Natural killer cell (primary cell): ENCODE results near the gene TP53BP2. TPM values are rescaled to one million over a fixed set of nuclear protein-coding genes. Genes with fewer than 3 reads are reported as not detected.
A peak's percentile ranks its signal among the peaks of the same experiment; 100 is the strongest.

Source experiments
- ATAC-seq, 3 donors: fragments of 150-1000 bp in 2 of 3; fragments of 200-7000 bp in 1 of 3; cut with Tn5 transposase; 1 replicate in 1 of 3; 2 replicates in 2 of 3; pipeline ENCODE4 v1.10.0; 2021; ENCODE audit warnings: mild to moderate bottlenecking in 2 of 3, moderate library complexity in 2 of 3
- DNase-seq, 2 donors: peaks; one replicate each; pipeline versions ENCODE4 v3.0.0 to v3.0.0-alpha.2; 2013 to 2021; ENCODE audit warnings: mixed read lengths in 1 of 2
- H3K27ac ChIP-seq: one replicate; pipeline ENCODE4 v1.5.1; 2013; ENCODE audit warnings: mild to moderate bottlenecking, low read length
- H3K27me3 ChIP-seq: one replicate; pipeline ENCODE4 v1.6.1; 2013; ENCODE audit warnings: low read length; ENCODE audit not compliant: control insufficient read depth, insufficient read depth
- H3K36me3 ChIP-seq: one replicate; pipeline ENCODE4 v1.6.1; 2013; ENCODE audit warnings: low read length; ENCODE audit not compliant: control insufficient read depth, insufficient read depth
- H3K4me1 ChIP-seq: one replicate; pipeline ENCODE4 v1.6.1; 2013; ENCODE audit warnings: low read length; ENCODE audit not compliant: control insufficient read depth, insufficient read depth
- H3K4me3 ChIP-seq: one replicate; pipeline ENCODE4 v1.5.1; 2013; ENCODE audit warnings: low read length
- H3K9me3 ChIP-seq: one replicate; pipeline ENCODE4 v1.6.1; 2013; ENCODE audit warnings: low read length; ENCODE audit not compliant: control insufficient read depth, insufficient read depth
- H3K27ac Mint-ChIP-seq, 2 donors: one replicate each; pipeline ENCODE4 v1.8.0; 2022; ENCODE audit warnings: mild to moderate bottlenecking in 2 of 2, mixed read lengths in 2 of 2, moderate library complexity in 1 of 2
- H3K27me3 Mint-ChIP-seq, 2 donors: one replicate each; pipeline ENCODE4 v1.8.0; 2022; ENCODE audit warnings: low read depth in 2 of 2, mixed read lengths in 2 of 2
- H3K36me3 Mint-ChIP-seq: one replicate; pipeline ENCODE4 v1.8.0; 2022; ENCODE audit warnings: mixed read lengths
- H3K4me1 Mint-ChIP-seq, 2 donors: one replicate each; pipeline ENCODE4 v1.8.0; 2022; ENCODE audit warnings: mixed read lengths in 2 of 2
- H3K4me3 Mint-ChIP-seq: one replicate; pipeline ENCODE4 v1.8.0; 2022; ENCODE audit warnings: mild to moderate bottlenecking, moderate library complexity, mixed read lengths
- H3K9me3 Mint-ChIP-seq, 2 donors: one replicate each; pipeline ENCODE4 v1.8.0; 2022; ENCODE audit warnings: mixed read lengths in 2 of 2
- WGBS: methylation state at CpG from one replicate; pipeline ENCODE4 v1.1.7; 2013; ENCODE audit warnings: missing lambda C conversion rate; ENCODE audit not compliant: insufficient coverage; 5-methylcytosine and 5-hydroxymethylcytosine counted together
- intact Hi-C: fragments of 100-400 bp; cut with micrococcal nuclease; formaldehyde crosslinking; loops from one replicate; pipeline ENCODE4 v1.14.2; 2022
- total RNA-seq, 4 donors: library from RNA; stranded (reverse); fragments of 120-200 nt in 1 of 4; gene quantifications; one replicate each; pipeline versions ENCODE4 v1.2.3 to v1.2.4, GENCODE V29; 2013 to 2022
- TF ChIP-seq, protein P1 (sequence below): fragments of 200-600 bp; IDR thresholded peaks from one replicate; pipeline ENCODE4 v1.8.0; 2022; ENCODE audit warnings: antibody characterized with exemption

TP53BP2 gene
- total RNA-seq, 3 donors from 2014 or later (not counting 1 experiment from before 2014, with no cell fraction given) = 69.7 to 93.7 (median 78.8) TPM

DNA sequence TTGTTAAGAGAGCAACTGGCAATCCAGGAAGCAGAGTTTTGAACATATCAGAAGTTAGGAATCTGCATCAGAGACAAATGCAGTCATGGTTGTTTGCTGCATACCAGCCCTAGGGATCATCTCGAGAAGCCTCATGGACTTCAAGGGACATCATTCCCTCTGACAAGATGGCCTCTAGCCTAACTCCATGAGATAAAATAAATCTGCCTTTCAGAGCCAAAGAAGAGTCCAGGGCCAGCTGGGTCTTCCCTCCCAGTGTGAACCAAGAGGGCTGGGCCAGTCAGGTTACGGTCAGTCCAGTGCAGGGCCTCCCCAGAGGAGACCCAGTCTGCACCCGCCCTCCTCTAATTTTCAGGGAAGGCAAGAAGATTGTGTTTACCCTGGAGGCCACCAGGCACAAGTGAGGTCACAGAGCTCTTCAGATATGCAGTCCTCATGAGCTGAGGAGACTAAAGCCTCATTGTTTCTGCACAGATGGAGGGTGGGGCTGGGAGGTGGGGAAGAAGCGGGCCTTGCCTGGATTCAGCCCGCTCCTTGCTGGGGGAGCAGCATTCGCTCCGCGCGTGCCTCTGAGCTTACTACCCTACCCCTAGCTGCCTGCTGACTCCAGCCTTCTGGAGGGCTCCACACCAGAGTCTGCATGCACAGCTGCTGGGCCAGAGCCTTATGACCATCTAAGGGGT, 80.6 kb downstream of the TP53BP2 start:
- no peak overlapping the region for H3K27ac ChIP-seq
- peaks cover 0 to 6% of the 10 kb centered on the region in 2 donors for H3K4me1 Mint-ChIP-seq
- no peaks in the 10 kb centered on the region for H3K4me1 ChIP-seq
- 84% methylated on average over 9 of the region's 9 CpGs for WGBS
- no peaks in the 10 kb centered on the region for H3K9me3 ChIP-seq
- no peak overlapping the region for H3K4me3 Mint-ChIP-seq
- H3K36me3 ChIP-seq = peaks cover 64% of the 10 kb centered on the region
- H3K27ac Mint-ChIP-seq = no peak overlapping the region
- H3K36me3 Mint-ChIP-seq = peaks cover 16% of the 10 kb centered on the region
- DNase-seq (no peak), ATAC-seq (peak in 1 of 3 donors; percentile 19)
- TF ChIP-seq, protein P1, sequence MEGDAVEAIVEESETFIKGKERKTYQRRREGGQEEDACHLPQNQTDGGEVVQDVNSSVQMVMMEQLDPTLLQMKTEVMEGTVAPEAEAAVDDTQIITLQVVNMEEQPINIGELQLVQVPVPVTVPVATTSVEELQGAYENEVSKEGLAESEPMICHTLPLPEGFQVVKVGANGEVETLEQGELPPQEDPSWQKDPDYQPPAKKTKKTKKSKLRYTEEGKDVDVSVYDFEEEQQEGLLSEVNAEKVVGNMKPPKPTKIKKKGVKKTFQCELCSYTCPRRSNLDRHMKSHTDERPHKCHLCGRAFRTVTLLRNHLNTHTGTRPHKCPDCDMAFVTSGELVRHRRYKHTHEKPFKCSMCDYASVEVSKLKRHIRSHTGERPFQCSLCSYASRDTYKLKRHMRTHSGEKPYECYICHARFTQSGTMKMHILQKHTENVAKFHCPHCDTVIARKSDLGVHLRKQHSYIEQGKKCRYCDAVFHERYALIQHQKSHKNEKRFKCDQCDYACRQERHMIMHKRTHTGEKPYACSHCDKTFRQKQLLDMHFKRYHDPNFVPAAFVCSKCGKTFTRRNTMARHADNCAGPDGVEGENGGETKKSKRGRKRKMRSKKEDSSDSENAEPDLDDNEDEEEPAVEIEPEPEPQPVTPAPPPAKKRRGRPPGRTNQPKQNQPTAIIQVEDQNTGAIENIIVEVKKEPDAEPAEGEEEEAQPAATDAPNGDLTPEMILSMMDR = no peak
- H3K4me3 ChIP-seq = no peak overlapping the region
- intact Hi-C loops = no loop called here
- no peaks in the 10 kb centered on the region for H3K9me3 Mint-ChIP-seq
- no peaks in the 10 kb centered on the region for H3K27me3 ChIP-seq
- H3K27me3 Mint-ChIP-seq = no peaks in the 10 kb centered on the region

DNA sequence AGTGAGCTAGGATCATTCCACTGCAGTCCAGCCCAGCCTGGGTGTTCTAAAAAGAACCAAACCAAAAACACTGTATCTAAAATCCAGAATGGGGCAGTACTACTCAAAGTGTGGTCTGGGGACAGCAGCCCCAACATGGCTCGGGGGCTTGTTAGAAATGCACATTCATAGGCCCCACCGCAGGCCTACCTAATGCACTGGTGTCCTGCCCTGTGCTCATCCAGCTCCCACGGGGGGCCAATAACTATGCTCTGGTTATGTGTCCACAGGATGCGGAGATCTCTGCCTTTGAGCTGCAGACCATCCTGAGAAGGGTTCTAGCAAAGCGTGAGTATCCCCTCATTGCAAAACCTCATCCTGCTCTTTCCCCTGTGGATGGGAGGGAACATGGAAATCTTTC, 81.9 kb downstream of the TP53BP2 start:
- no peaks in the 10 kb centered on the region for H3K4me1 ChIP-seq
- no peak overlapping the region for H3K4me3 ChIP-seq
- Mint-ChIP-seq H3K4me3 (no peak overlapping the region), H3K4me1 (peaks cover 0 to 2% of the 10 kb centered on the region in 2 donors), H3K9me3 (no peaks in the 10 kb centered on the region), H3K36me3 (peaks cover 7% of the 10 kb centered on the region), H3K27me3 (no peaks in the 10 kb centered on the region), H3K27ac (peak overlapping the region; percentile 13 to 39)
- H3K36me3 ChIP-seq = peaks cover 67% of the 10 kb centered on the region
- no peak overlapping the region for H3K27ac ChIP-seq
- TF ChIP-seq, protein P1 = no peak
- ATAC-seq = no peak
- no peaks in the 10 kb centered on the region for H3K27me3 ChIP-seq
- no peak for DNase-seq
- WGBS = over 99% methylated on average over 4 of the region's 5 CpGs
- no peaks in the 10 kb centered on the region for H3K9me3 ChIP-seq
- intact Hi-C loops = no loop called here

GRCh38 chr1:223763251-223763650, 82.5 kb downstream of the TP53BP2 start:
- Mint-ChIP-seq H3K36me3 (peaks cover 7% of the 10 kb centered on the region), H3K4me3 (no peak overlapping the region), H3K9me3 (no peaks in the 10 kb centered on the region), H3K4me1 (no peaks in the 10 kb centered on the region), H3K27ac (peak overlapping the region; percentile 13 to 39), H3K27me3 (no peaks in the 10 kb centered on the region)
- Histone ChIP-seq H3K27me3 (no peaks in the 10 kb centered on the region), H3K27ac (no peak overlapping the region), H3K4me3 (no peak overlapping the region), H3K4me1 (no peaks in the 10 kb centered on the region), H3K36me3 (peaks cover 74% of the 10 kb centered on the region), H3K9me3 (no peaks in the 10 kb centered on the region)
- ATAC-seq = no peak
- no peak for DNase-seq
- 97% methylated on average over 5 of the region's 5 CpGs for WGBS
- intact Hi-C loops = no loop called here
- TF ChIP-seq, protein P1 = no peak

DNA sequence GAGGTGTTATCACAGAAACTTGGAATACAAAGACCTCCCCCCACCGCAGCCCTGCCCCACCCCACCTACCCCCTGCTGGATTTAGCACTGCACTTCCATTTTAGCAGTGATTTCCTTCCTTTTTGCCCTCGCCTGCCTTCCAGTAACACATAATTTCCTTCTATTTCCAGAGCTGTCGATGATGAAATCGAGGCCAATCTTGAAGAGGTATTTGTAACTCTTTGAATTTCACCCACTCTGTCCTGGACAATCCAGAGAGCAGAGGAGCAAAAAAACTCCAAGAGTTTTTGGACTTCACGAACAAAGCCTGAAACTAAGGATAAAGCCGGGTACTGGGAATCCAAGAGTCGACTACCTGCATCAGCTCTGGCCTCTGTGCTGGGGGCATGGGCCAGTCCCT, 84.3 kb downstream of the TP53BP2 start:
- H3K9me3 ChIP-seq = no peaks in the 10 kb centered on the region
- no peak overlapping the region for H3K4me3 ChIP-seq
- no peak for ATAC-seq
- H3K27ac Mint-ChIP-seq = peak overlapping the region in 1 of 2 donors; percentile 49
- H3K27me3 ChIP-seq = no peaks in the 10 kb centered on the region
- DNase-seq = no peak
- H3K4me1 Mint-ChIP-seq = no peaks in the 10 kb centered on the region
- no peak overlapping the region for H3K27ac ChIP-seq
- no peak overlapping the region for H3K4me3 Mint-ChIP-seq
- H3K27me3 Mint-ChIP-seq = no peaks in the 10 kb centered on the region
- H3K36me3 Mint-ChIP-seq = peaks cover 7% of the 10 kb centered on the region
- intact Hi-C loops = no loop called here
- peaks cover 88% of the 10 kb centered on the region for H3K36me3 ChIP-seq
- 83% methylated on average over 7 of the region's 7 CpGs for WGBS
- H3K4me1 ChIP-seq = no peaks in the 10 kb centered on the region
- TF ChIP-seq, protein P1 = no peak
- no peaks in the 10 kb centered on the region for H3K9me3 Mint-ChIP-seq
